ENCODE data around the gene FAM114A2.

DNA sequence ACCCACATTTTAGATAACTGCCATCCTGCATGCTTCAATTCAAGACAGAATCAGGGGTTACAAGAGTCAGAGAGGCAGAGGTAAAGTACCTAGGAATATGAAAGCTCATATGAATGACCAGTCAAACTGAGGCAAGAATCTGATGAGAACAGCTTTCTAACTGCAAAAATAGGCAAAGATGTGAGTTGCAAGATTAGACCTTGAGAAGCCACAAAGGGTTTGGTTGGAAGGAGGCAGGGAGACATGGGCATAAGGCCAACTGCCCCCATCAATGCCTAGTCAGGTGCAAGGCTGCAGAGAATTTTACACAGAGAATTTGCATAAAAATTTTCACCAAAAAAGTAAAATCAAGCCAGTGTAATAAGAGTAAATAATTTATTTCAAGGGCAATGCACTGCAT is 12.8 kb downstream of the FAM114A2 start:
- TF ChIP-seq POLR2AphosphoS5 (IDR thresholded peaks at IDR 0.05; ENCODE audit: low read depth, low read length) (no peak), TAF1 (IDR thresholded peaks at IDR 0.05; ENCODE audit: borderline replicate concordance, low read depth, low read length) (no peak)

All from GM12892 (cell line).